GM13976 (cell line): ENCODE measurements around the gene EPDR1.

Source experiments
- DNase-seq: peaks from one replicate; pipeline ENCODE4 v3.0.0; 2012; ENCODE audit warnings: low spot score
- CTCF ChIP-seq: IDR thresholded peaks from 2 replicates; pipeline ENCODE4 v1.5.1; 2012; ENCODE audit warnings: borderline replicate concordance, mild to moderate bottlenecking; ENCODE audit not compliant: insufficient read depth; ENCODE audit errors: extremely low read depth, missing control alignments, control extremely low read depth
- in situ Hi-C: fragments of 300-500 bp; cut with MboI; formaldehyde crosslinking; loops from one replicate; pipeline ENCODE4 v1.12.0; 2022; ENCODE audit warnings: low sequenced_read_pairs, mixed read lengths, inconsistent platforms; ENCODE audit not compliant: unreplicated experiment

EPDR1 gene

GRCh38 chr7:37918526-37918925 is 1.9 kb upstream of the EPDR1 start:
- DNase-seq, result no peak

DNA sequence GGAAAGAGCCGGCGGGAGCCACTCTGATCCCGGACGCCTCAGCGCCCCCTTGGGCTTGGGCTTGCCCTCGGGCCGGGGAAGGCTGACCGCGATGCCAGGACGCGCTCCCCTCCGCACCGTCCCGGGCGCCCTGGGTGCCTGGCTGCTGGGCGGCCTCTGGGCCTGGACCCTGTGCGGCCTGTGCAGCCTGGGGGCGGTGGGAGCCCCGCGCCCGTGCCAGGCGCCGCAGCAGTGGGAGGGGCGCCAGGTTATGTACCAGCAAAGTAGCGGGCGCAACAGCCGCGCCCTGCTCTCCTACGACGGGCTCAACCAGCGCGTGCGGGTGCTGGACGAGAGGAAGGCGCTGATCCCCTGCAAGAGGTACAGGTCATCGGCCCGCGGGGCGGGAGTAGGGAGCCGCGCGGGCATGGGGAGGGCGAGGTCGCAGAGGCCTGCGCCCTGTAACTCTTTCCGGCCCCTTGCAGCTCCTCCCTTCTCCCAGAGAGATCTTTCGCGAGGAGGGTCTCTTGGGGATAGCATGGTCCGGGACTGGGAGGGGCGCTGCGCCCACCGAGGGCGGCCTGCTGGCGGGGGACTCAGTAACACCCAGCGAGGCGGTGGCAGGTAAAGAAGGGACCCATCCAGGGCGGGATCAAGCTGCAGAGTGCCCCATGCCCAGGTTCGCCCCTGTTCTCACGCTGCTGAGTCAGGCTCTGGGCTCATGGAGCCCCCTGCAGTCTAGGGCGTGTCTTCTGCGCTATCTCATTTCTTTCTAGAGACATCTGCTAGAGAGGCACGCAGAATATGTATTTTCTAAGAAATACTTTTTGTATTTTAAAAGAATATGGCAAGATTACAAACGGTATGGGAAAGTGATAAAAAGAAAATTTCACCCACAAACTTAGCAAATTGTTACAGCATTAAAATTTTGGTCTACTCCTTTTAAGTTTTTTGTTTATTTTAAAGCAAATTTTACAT is 687 bp downstream of the EPDR1 start:
- no peak for TF ChIP-seq CTCF
- peak; percentile 41 for DNase-seq
- in situ Hi-C loops, result loop anchor here (25.0 kb wide), 1 partner anchor 416 kb away; no protein-coding TSS in a partner anchor

More at GRCh38 chr7:37918526-37918925, 1.9 kb upstream of the EPDR1 start:
- in situ Hi-C loops, result loop anchor here (25.0 kb wide), 1 partner anchor 419 kb away; no protein-coding TSS in a partner anchor
- no peak for TF ChIP-seq CTCF

DNA sequence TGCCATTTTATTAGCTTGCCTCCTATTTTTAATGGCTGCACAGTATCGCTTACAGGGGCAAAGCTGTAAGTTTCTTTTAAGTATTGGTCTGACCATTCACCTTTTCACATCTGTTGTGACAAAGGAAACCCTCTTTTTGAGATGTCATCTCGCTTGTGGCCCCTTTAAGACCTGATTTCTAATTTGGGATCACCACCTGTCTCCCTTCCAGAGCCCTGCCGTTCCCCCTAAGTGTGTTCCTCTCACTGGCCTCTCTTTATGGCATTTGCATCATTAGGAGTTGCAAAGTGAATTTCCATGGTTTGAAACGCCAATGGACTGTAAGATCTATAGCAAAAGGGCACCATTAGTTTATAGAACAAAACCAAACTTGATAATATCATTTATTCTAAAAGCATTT is 1.4 kb downstream of the EPDR1 start:
- no peak for DNase-seq
- in situ Hi-C loops, result loop anchor here (25.0 kb wide), 1 partner anchor 415 kb away; no protein-coding TSS in a partner anchor
- TF ChIP-seq CTCF, result no peak

GRCh38 chr7:37923996-37924395 is 3.6 kb downstream of the EPDR1 start:
- in situ Hi-C loops, result loop anchor here (25.0 kb wide), 1 partner anchor 413 kb away; no protein-coding TSS in a partner anchor
- TF ChIP-seq CTCF, result no peak

DNA sequence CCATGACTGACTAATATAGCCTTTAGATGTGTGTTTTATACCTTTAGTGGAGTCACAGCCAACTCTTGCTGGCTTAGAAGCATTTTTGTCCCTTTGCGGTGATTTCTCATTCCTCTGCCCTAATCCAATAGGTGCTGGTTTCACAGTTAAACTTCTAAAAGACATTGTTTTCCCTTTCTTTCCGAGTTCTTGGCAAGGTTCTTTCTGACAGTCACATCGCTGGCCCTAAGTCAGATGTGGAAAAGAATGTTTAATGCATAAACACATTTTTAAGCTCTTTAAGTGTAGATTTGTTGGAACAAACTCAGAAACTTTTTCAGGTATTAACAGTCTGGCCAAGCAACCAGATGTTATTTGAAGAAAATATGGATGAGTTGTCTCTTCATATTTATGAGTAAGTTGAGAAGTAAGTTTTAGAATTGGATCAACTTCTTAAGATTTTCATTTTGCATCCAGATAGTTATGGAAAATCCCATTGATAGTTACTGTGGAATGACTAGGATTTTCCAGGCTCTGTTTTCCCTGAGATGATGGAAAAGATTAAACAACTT is 4.1 kb downstream of the EPDR1 start:
- in situ Hi-C loops, result loop anchor here (25.0 kb wide), 1 partner anchor 413 kb away; no protein-coding TSS in a partner anchor
- no peak for TF ChIP-seq CTCF
- DNase-seq, result no peak

More at GRCh38 chr7:37923996-37924395, 3.6 kb downstream of the EPDR1 start:
- DNase-seq, result no peak

DNA sequence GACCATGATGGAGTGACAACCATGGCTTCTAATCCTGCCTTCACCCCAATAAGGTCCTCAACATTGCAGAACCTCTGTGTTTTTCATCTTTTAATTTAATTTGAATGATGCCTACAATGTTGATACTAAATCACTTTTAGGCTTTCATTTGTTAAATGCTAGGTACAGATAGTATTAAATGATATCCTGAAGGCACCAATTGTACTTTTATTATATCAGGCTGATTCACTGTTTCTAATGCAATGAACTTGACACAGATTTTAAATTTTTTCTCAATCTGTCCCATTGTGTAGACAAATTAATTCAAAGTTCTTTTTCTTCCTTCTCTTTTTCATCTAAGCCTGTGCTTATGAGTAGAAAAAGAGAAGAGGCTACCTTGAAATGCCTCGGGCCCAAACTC is 5.2 kb downstream of the EPDR1 start:
- in situ Hi-C loops, result no loop called here
- TF ChIP-seq CTCF, result no peak
- no peak for DNase-seq
